ENCODE measurements around the gene ERVH48-1.
"Not testable (repeated sequence)": the region's sequence is repeated elsewhere in the genome, so short reads cannot be mapped to it uniquely, and the experiment has no call there.

ERVH48-1 gene

GRCh38 chr21:42900446-42900845 lies 25.0 kb downstream of the ERVH48-1 start:
- DNase-seq = no peak

- peak; percentile 100 for DNase-seq
Observed at GRCh38 chr21:42892931-42893755, 32.3 kb downstream of the ERVH48-1 start, which contains the start of gene NDUFV3. NDUFV3 (plus strand) TSS chr21:42893309; CDS start chr21:42893334, 25 bp downstream.

- DNase-seq = no peak
Observed at GRCh38 chr21:42892582-42892930, 32.9 kb downstream of the ERVH48-1 start.

GRCh38 chr21:42887326-42887725 lies 38.1 kb downstream of the ERVH48-1 start:
- DNase-seq = no peak

- no peak for DNase-seq
Observed at GRCh38 chr21:42883921-42884320, 41.5 kb downstream of the ERVH48-1 start.

- DNase-seq = no peak
Observed at GRCh38 chr21:42880352-42880751, 45.1 kb downstream of the ERVH48-1 start.

GRCh38 chr21:42878993-42879787 lies 46.2 kb downstream of the ERVH48-1 start, which contains the start of gene WDR4:
WDR4 (minus strand) TSS chr21:42879539; CDS start chr21:42879495, 44 bp downstream.
- DNase-seq = peak; percentile 98

- no peak for DNase-seq
Observed at GRCh38 chr21:42878678-42878992, 46.8 kb downstream of the ERVH48-1 start.

- DNase-seq = not testable (repeated sequence)
Observed at GRCh38 chr21:42875811-42876210, 49.6 kb downstream of the ERVH48-1 start.

GRCh38 chr21:42873096-42873495 lies 52.3 kb downstream of the ERVH48-1 start:
- DNase-seq = no peak

GRCh38 chr21:42868196-42868595 lies 57.2 kb downstream of the ERVH48-1 start:
- DNase-seq = no peak

All from stimulated activated CD4-positive, alpha-beta T cell treated with anti-CD3 and anti-CD28 coated beads, Interleukin-15, amount 100 ng/mL, for 24 hours (primary cell).